SK-N-SH treated with all-trans-retinoic acid at 6 μM for 48 hours (cell line): ENCODE results near the gene HS3ST3B1.

ENCODE experiments used
- ATAC-seq: fragments of 200-7000 bp; cut with Tn5 transposase; 3 replicates; pipeline ENCODE4 v1.9.1; 2020; ENCODE audit warnings: mild to moderate bottlenecking, moderate library complexity
- ARNTL ChIP-seq: fragments of 450-650 bp; formaldehyde crosslinking; IDR thresholded peaks from 2 replicates; pipeline ENCODE4 v1.5.0; 2020; ENCODE audit warnings: low read depth, mild to moderate bottlenecking, moderate library complexity, borderline replicate concordance
- BACH2 ChIP-seq: fragments of 250-450 bp; sonication (Bioruptor Pico); IDR thresholded peaks from 2 replicates; pipeline ENCODE4 v1.9.0; 2021; ENCODE audit warnings: mild to moderate bottlenecking, borderline replicate concordance
- CREB5 ChIP-seq: fragments of 250-450 bp; sonication (Bioruptor Pico); IDR thresholded peaks from 2 replicates; pipeline ENCODE4 v1.5.1; 2020; ENCODE audit warnings: low read depth, mild to moderate bottlenecking, moderate library complexity
- CSDC2 ChIP-seq: fragments of 250-450 bp; sonication (Bioruptor Pico); IDR thresholded peaks from 2 replicates; pipeline ENCODE4 v1.5.0; 2020; ENCODE audit warnings: mild to moderate bottlenecking, moderate library complexity
- CSRNP3 ChIP-seq: fragments of 250-450 bp; sonication (Bioruptor Pico); IDR thresholded peaks from 2 replicates; pipeline ENCODE4 v1.5.1; 2021; ENCODE audit warnings: mild to moderate bottlenecking, moderate library complexity
- ESRRG ChIP-seq: fragments of 250-450 bp; sonication (Bioruptor Pico); IDR thresholded peaks from 2 replicates; pipeline ENCODE4 v1.6.1; 2021; ENCODE audit warnings: mild to moderate bottlenecking
- GLIS3 ChIP-seq: fragments of 250-450 bp; sonication (Bioruptor Pico); IDR thresholded peaks from 2 replicates; pipeline ENCODE4 v1.5.0; 2020; ENCODE audit warnings: mild to moderate bottlenecking, moderate library complexity
- ISL1 ChIP-seq: fragments of 250-450 bp; sonication (Bioruptor Pico); IDR thresholded peaks from 2 replicates; pipeline ENCODE4 v2.1.2; 2022; ENCODE audit warnings: mild to moderate bottlenecking, moderate library complexity
- PATZ1 ChIP-seq: fragments of 250-450 bp; sonication (Bioruptor Pico); IDR thresholded peaks from 2 replicates; pipeline ENCODE4 v1.8.0; 2020; ENCODE audit warnings: mild to moderate bottlenecking, moderate library complexity, borderline replicate concordance
- POU6F1 ChIP-seq: fragments of 250-450 bp; sonication (Bioruptor Pico); IDR thresholded peaks from 2 replicates; pipeline ENCODE4 v1.8.0; 2021; ENCODE audit warnings: low read depth, mild to moderate bottlenecking, moderate library complexity, borderline replicate concordance
- PPARA ChIP-seq: fragments of 250-450 bp; sonication (Bioruptor Pico); IDR thresholded peaks from 2 replicates; pipeline ENCODE4 v1.5.0; 2020; ENCODE audit warnings: mild to moderate bottlenecking, borderline replicate concordance
- RARB ChIP-seq: fragments of 250-450 bp; sonication (Bioruptor Pico); IDR thresholded peaks from 2 replicates; pipeline ENCODE4 v1.8.0; 2021; ENCODE audit warnings: mild to moderate bottlenecking, moderate library complexity
- SNAI2 ChIP-seq: fragments of 250-450 bp; sonication (Bioruptor Pico); IDR thresholded peaks from 2 replicates; pipeline ENCODE4 v1.5.0; 2020; ENCODE audit warnings: mild to moderate bottlenecking, moderate library complexity
- TOX ChIP-seq: fragments of 250-450 bp; sonication (Bioruptor Pico); IDR thresholded peaks from 2 replicates; pipeline ENCODE4 v1.8.0; 2021; ENCODE audit warnings: mild to moderate bottlenecking, moderate library complexity, borderline replicate concordance
- TSHZ2 ChIP-seq: fragments of 250-450 bp; sonication (Bioruptor Pico); IDR thresholded peaks from 2 replicates; pipeline ENCODE4 v1.5.0; 2020; ENCODE audit warnings: mild to moderate bottlenecking, moderate library complexity
- ZFP3 ChIP-seq: fragments of 250-450 bp; sonication (Bioruptor Pico); IDR thresholded peaks from 2 replicates; pipeline ENCODE4 v1.5.0; 2020; ENCODE audit warnings: mild to moderate bottlenecking, moderate library complexity
- ZFP30 ChIP-seq: fragments of 450-650 bp; formaldehyde crosslinking; IDR thresholded peaks from 2 replicates; pipeline ENCODE4 v1.5.0; 2022; ENCODE audit warnings: mild to moderate bottlenecking, moderate library complexity
- ZNF565 ChIP-seq: fragments of 450-650 bp; formaldehyde crosslinking; conservative IDR thresholded peaks from 2 replicates; pipeline ENCODE4 v1.5.0; 2020; ENCODE audit warnings: low read depth, mild to moderate bottlenecking, moderate library complexity
- ZNF8 ChIP-seq: fragments of 450-650 bp; formaldehyde crosslinking; IDR thresholded peaks from 2 replicates; pipeline ENCODE4 v1.5.0; 2020; ENCODE audit warnings: mild to moderate bottlenecking, moderate library complexity

The HS3ST3B1 gene

GRCh38 chr17:14302091-14302430, 1.2 kb downstream of the HS3ST3B1 start:
- no peak for ATAC-seq
- TF ChIP-seq GLIS3 (CRISPR knock-in tag) (no peak), RARB (no peak), CSDC2 (CRISPR knock-in tag) (no peak), TOX (no peak), ZFP30 (no peak), CREB5 (CRISPR knock-in tag) (no peak), POU6F1 (CRISPR knock-in tag) (no peak), ZFP3 (CRISPR knock-in tag) (no peak), TSHZ2 (no peak), ESRRG (no peak), PATZ1 (CRISPR knock-in tag) (no peak), BACH2 (CRISPR knock-in tag) (no peak), ARNTL (CRISPR knock-in tag) (no peak), CSRNP3 (CRISPR knock-in tag) (no peak), ZNF8 (CRISPR knock-in tag) (no peak), ISL1 (no peak)

- ATAC-seq, result peak; percentile 70
- TF ChIP-seq ZNF565 (CRISPR knock-in tag), result no peak
- no peak for TF ChIP-seq CSRNP3 (CRISPR knock-in tag)
- TF ChIP-seq ESRRG, result no peak
- TF ChIP-seq PPARA (CRISPR knock-in tag), result no peak
- no peak for TF ChIP-seq ZFP30
- no peak for TF ChIP-seq CSDC2 (CRISPR knock-in tag)
- no peak for TF ChIP-seq TSHZ2
- TF ChIP-seq SNAI2, result no peak
These were observed 1.7 kb downstream of the HS3ST3B1 start for GRCh38 chr17:14302431-14303099.
